HEK293 (cell line): ENCODE results near the gene ARL5A.
A peak's percentile ranks its signal among the peaks of the same experiment; 100 is the strongest.

Source experiments
- CTCF ChIA-PET: fragments of 350-600 bp; formaldehyde crosslinking; extraction: SDS; loops from one replicate; lab custom pipeline; 2021; ENCODE audit warnings: antibody characterized with exemption; lab: Yijun Ruan, JAX
- POLR2A ChIA-PET: fragments of 300-600 bp; formaldehyde crosslinking; extraction: SDS; loops from one replicate; lab custom pipeline; 2020; ENCODE audit warnings: antibody characterized with exemption, inconsistent platforms; lab: Yijun Ruan, JAX
- H3K27ac ChIP-seq: fragments of 200-500 bp; sonication (Bioruptor generic); 2 replicates; pipeline ENCODE4 v1.5.1; 2014; ENCODE audit warnings: low read depth, low read length, control low read depth, inconsistent platforms; ENCODE audit errors: extremely low read depth
- H3K36me3 ChIP-seq, 2 experiments: fragments of 200-500 bp in 1 of 2; sonication (Bioruptor generic) in 1 of 2; 1 replicate in 1 of 2; 2 replicates in 1 of 2; pipeline ENCODE4 v1.5.1; 2014 to 2017; ENCODE audit warnings: inconsistent platforms in 2 of 2, low read length in 2 of 2; ENCODE audit not compliant: control insufficient read depth in 2 of 2, insufficient read depth in 1 of 2
- H3K4me1 ChIP-seq: fragments of 200-500 bp; sonication (Bioruptor generic); 2 replicates; pipeline ENCODE4 v1.5.1; 2014; ENCODE audit warnings: mild to moderate bottlenecking, low read length, inconsistent platforms; ENCODE audit not compliant: control insufficient read depth, insufficient read depth
- H3K4me3 ChIP-seq: 2 replicates; pipeline ENCODE4 v1.5.1; 2011; ENCODE audit warnings: low read depth, mild to moderate bottlenecking, control low read depth, low read length, moderate library complexity
- H3K9me3 ChIP-seq: fragments of 200-500 bp; sonication (Bioruptor generic); 2 replicates; pipeline ENCODE4 v1.5.1; 2014; ENCODE audit warnings: low read depth, low read length, inconsistent platforms; ENCODE audit not compliant: control insufficient read depth, insufficient read depth
- FEZF1 ChIP-seq: fragments of 450-650 bp; formaldehyde crosslinking; IDR thresholded peaks from 2 replicates; pipeline ENCODE4 v1.5.1; 2016; ENCODE audit warnings: missing biosample characterization, missing genetic modification characterization
- GLI2 ChIP-seq: fragments of 450-650 bp; formaldehyde crosslinking; IDR thresholded peaks from 2 replicates; pipeline ENCODE4; 2017; ENCODE audit warnings: missing biosample characterization, missing genetic modification characterization, low read depth, borderline replicate concordance
- KLF7 ChIP-seq: fragments of 450-650 bp; formaldehyde crosslinking; IDR thresholded peaks from 2 replicates; pipeline ENCODE4 v1.5.1; 2016; ENCODE audit warnings: missing biosample characterization, missing genetic modification characterization, borderline replicate concordance
- ZNF138 ChIP-seq: fragments of 450-650 bp; formaldehyde crosslinking; IDR thresholded peaks from 2 replicates; pipeline ENCODE4 v1.5.1; 2016; ENCODE audit warnings: missing biosample characterization, missing genetic modification characterization, borderline replicate concordance
- ZNF223 ChIP-seq: fragments of 450-650 bp; formaldehyde crosslinking; IDR thresholded peaks from 2 replicates; pipeline ENCODE4 v1.5.1; 2016; ENCODE audit warnings: missing biosample characterization, missing genetic modification characterization
- ZNF311 ChIP-seq: fragments of 450-650 bp; formaldehyde crosslinking; IDR thresholded peaks from 2 replicates; pipeline ENCODE4 v1.5.1; 2017; ENCODE audit warnings: missing biosample characterization, missing genetic modification characterization, borderline replicate concordance
- ZNF423 ChIP-seq: fragments of 450-650 bp; formaldehyde crosslinking; IDR thresholded peaks from 2 replicates; pipeline ENCODE4 v1.5.1; 2016; ENCODE audit warnings: missing biosample characterization, missing genetic modification characterization
- ZNF473 ChIP-seq: fragments of 450-650 bp; formaldehyde crosslinking; IDR thresholded peaks from 2 replicates; pipeline ENCODE4 v1.5.1; 2017; ENCODE audit warnings: missing biosample characterization, missing genetic modification characterization
- ZNF544 ChIP-seq: fragments of 450-650 bp; formaldehyde crosslinking; IDR thresholded peaks from 2 replicates; pipeline ENCODE4 v1.5.0; 2017; ENCODE audit warnings: missing biosample characterization, missing genetic modification characterization
- ZNF610 ChIP-seq: fragments of 450-650 bp; formaldehyde crosslinking; IDR thresholded peaks from 2 replicates; pipeline ENCODE4 v1.5.1; 2016; ENCODE audit warnings: missing biosample characterization, missing genetic modification characterization, borderline replicate concordance
- ZNF624 ChIP-seq: fragments of 450-650 bp; formaldehyde crosslinking; IDR thresholded peaks from 2 replicates; pipeline ENCODE4 v1.5.1; 2017; ENCODE audit warnings: missing biosample characterization, missing genetic modification characterization
- ZNF629 ChIP-seq: fragments of 450-650 bp; formaldehyde crosslinking; IDR thresholded peaks from 2 replicates; pipeline ENCODE4 v1.5.1; 2017; ENCODE audit warnings: missing biosample characterization, missing genetic modification characterization
- ZNF777 ChIP-seq: fragments of 450-650 bp; formaldehyde crosslinking; IDR thresholded peaks from 2 replicates; pipeline ENCODE4 v1.5.1; 2017; ENCODE audit warnings: missing biosample characterization, missing genetic modification characterization, borderline replicate concordance
- ZNF785 ChIP-seq: fragments of 450-650 bp; formaldehyde crosslinking; IDR thresholded peaks from 2 replicates; pipeline ENCODE4 v1.5.1; 2016; ENCODE audit warnings: missing biosample characterization, missing genetic modification characterization
- TF ChIP-seq, protein P1 (sequence below): fragments of 450-650 bp; formaldehyde crosslinking; IDR thresholded peaks from 2 replicates; pipeline ENCODE4 v1.5.1; 2016; ENCODE audit warnings: missing biosample characterization, missing genetic modification characterization
- TF ChIP-seq, protein P2 (sequence below): fragments of 450-650 bp; formaldehyde crosslinking; IDR thresholded peaks from 2 replicates; pipeline ENCODE4 v1.5.1; 2017; ENCODE audit warnings: missing biosample characterization, missing genetic modification characterization
- TF ChIP-seq, protein P3 (sequence below): fragments of 450-650 bp; formaldehyde crosslinking; IDR thresholded peaks from 2 replicates; pipeline ENCODE4 v1.5.1; 2017; ENCODE audit warnings: missing biosample characterization, mild to moderate bottlenecking, missing genetic modification characterization, moderate library complexity
- TF ChIP-seq, protein P4 (sequence below): fragments of 450-650 bp; formaldehyde crosslinking; IDR thresholded peaks from 2 replicates; pipeline ENCODE4 v1.5.1; 2017; ENCODE audit warnings: missing biosample characterization, missing genetic modification characterization
- TF ChIP-seq, protein P5 (sequence below): sonication (generic); formaldehyde crosslinking; IDR thresholded peaks from 2 replicates; pipeline ENCODE4 v1.8.1; 2022; ENCODE audit warnings: mild to moderate bottlenecking, moderate library complexity, missing genetic modification reagents
- TF ChIP-seq, protein P6 (sequence below): fragments of 450-650 bp; formaldehyde crosslinking; IDR thresholded peaks from 2 replicates; pipeline ENCODE4 v1.5.1; 2017; ENCODE audit warnings: missing biosample characterization, missing genetic modification characterization

Gene ARL5A

DNA sequence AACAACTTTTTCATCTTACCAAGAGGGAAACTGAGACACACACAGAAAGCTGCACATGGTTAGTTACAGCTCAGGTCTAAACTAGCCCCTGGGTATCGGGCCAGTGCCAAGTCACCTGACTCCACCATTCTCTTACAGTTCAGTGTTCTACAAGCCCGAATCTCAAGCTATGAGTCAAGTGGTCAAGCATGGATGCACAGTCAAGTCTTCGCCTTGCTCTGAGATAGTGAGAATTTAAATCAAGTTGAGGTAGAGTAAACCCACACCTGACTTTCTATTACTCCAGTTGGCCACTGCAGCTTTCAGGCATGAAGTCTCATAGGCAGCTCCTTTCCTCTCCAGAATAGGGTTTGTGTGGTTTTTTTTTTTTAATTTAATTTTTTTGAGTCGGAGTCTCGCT, 34.5 kb upstream of the ARL5A start:
- TF ChIP-seq, protein P1, sequence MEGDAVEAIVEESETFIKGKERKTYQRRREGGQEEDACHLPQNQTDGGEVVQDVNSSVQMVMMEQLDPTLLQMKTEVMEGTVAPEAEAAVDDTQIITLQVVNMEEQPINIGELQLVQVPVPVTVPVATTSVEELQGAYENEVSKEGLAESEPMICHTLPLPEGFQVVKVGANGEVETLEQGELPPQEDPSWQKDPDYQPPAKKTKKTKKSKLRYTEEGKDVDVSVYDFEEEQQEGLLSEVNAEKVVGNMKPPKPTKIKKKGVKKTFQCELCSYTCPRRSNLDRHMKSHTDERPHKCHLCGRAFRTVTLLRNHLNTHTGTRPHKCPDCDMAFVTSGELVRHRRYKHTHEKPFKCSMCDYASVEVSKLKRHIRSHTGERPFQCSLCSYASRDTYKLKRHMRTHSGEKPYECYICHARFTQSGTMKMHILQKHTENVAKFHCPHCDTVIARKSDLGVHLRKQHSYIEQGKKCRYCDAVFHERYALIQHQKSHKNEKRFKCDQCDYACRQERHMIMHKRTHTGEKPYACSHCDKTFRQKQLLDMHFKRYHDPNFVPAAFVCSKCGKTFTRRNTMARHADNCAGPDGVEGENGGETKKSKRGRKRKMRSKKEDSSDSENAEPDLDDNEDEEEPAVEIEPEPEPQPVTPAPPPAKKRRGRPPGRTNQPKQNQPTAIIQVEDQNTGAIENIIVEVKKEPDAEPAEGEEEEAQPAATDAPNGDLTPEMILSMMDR (tag by site-specific recombination): no peak
- TF ChIP-seq, protein P2, sequence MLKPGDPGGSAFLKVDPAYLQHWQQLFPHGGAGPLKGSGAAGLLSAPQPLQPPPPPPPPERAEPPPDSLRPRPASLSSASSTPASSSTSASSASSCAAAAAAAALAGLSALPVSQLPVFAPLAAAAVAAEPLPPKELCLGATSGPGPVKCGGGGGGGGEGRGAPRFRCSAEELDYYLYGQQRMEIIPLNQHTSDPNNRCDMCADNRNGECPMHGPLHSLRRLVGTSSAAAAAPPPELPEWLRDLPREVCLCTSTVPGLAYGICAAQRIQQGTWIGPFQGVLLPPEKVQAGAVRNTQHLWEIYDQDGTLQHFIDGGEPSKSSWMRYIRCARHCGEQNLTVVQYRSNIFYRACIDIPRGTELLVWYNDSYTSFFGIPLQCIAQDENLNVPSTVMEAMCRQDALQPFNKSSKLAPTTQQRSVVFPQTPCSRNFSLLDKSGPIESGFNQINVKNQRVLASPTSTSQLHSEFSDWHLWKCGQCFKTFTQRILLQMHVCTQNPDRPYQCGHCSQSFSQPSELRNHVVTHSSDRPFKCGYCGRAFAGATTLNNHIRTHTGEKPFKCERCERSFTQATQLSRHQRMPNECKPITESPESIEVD (tag by site-specific recombination): no peak
- TF ChIP-seq, protein P3, sequence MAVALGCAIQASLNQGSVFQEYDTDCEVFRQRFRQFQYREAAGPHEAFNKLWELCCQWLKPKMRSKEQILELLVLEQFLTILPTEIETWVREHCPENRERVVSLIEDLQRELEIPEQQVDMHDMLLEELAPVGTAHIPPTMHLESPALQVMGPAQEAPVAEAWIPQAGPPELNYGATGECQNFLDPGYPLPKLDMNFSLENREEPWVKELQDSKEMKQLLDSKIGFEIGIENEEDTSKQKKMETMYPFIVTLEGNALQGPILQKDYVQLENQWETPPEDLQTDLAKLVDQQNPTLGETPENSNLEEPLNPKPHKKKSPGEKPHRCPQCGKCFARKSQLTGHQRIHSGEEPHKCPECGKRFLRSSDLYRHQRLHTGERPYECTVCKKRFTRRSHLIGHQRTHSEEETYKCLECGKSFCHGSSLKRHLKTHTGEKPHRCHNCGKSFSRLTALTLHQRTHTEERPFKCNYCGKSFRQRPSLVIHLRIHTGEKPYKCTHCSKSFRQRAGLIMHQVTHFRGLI: no peak
- H3K9me3 ChIP-seq: no peaks in the 10 kb centered on the region
- no peaks in the 10 kb centered on the region for H3K4me1 ChIP-seq
- CTCF ChIA-PET: no interaction called here
- no peaks in the 10 kb centered on the region for H3K36me3 ChIP-seq
- H3K27ac ChIP-seq: no peak overlapping the region
- H3K4me3 ChIP-seq: no peak overlapping the region
- POLR2A ChIA-PET: no interaction called here

DNA sequence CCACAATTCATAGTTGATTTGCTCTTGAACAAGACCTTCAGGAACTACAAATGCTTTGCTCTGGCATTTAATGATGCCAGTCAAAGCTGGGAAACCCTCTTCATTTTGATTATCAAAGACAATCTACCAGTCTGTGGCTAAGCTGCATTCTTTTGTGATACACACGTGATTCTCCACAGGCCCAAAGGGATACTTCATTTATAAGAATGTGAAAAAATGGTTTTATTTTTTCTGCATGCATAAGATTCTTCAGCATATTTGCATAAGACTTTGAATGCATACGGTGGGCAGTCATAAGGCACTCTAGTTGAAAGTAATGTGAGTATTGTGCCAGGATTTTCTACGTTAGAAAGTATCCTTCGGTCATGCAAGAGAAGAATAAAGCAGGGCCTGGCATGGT, 33.0 kb upstream of the ARL5A start:
- Histone ChIP-seq H3K9me3 (no peaks in the 10 kb centered on the region), H3K4me3 (no peak overlapping the region), H3K36me3 (no peaks in the 10 kb centered on the region), H3K4me1 (no peaks in the 10 kb centered on the region), H3K27ac (no peak overlapping the region)
- ChIA-PET POLR2A (no interaction called here), CTCF (no interaction called here)
- TF ChIP-seq ZNF629 (tag by site-specific recombination) (no peak), ZNF624 (tag by site-specific recombination) (no peak), ZNF423 (tag by site-specific recombination) (no peak), ZNF223 (tag by site-specific recombination) (no peak), ZNF777 (tag by site-specific recombination) (no peak), ZNF138 (tag by site-specific recombination) (no peak)
- TF ChIP-seq, protein P4, sequence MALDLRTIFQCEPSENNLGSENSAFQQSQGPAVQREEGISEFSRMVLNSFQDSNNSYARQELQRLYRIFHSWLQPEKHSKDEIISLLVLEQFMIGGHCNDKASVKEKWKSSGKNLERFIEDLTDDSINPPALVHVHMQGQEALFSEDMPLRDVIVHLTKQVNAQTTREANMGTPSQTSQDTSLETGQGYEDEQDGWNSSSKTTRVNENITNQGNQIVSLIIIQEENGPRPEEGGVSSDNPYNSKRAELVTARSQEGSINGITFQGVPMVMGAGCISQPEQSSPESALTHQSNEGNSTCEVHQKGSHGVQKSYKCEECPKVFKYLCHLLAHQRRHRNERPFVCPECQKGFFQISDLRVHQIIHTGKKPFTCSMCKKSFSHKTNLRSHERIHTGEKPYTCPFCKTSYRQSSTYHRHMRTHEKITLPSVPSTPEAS (tag by site-specific recombination): no peak
- TF ChIP-seq, protein P5, sequence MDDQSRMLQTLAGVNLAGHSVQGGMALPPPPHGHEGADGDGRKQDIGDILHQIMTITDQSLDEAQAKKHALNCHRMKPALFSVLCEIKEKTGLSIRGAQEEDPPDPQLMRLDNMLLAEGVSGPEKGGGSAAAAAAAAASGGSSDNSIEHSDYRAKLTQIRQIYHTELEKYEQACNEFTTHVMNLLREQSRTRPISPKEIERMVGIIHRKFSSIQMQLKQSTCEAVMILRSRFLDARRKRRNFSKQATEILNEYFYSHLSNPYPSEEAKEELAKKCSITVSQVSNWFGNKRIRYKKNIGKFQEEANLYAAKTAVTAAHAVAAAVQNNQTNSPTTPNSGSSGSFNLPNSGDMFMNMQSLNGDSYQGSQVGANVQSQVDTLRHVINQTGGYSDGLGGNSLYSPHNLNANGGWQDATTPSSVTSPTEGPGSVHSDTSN: no peak

DNA sequence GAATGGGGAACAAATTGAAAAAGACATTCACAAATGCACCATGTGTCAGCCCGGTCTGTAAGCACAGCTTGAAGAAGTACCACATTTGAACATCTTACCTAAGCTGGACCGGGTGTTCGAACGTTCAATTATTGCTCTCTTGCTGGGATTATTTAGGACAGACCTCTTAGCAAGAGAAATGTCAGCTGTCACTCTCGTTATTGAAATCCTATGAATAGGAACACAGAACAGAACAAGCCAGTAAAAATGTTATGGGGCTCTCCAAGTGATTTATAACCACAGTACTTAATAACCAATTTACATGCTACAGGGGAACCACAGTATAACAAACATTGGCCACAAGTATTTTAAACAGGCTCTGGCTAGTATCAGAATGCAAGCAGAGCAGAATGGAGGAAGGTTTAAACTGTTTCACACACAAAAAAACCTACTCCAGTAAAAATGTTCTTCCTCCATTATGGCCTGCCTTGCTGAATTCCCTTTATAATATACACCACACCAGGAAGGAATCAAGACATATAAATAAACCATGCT, 32.5 kb upstream of the ARL5A start:
- ChIA-PET POLR2A (no interaction called here), CTCF (no interaction called here)
- H3K4me1 ChIP-seq: no peaks in the 10 kb centered on the region
- TF ChIP-seq ZNF610 (tag by site-specific recombination) (no peak), FEZF1 (tag by site-specific recombination) (peak; percentile 45), ZNF473 (no peak), GLI2 (tag by site-specific recombination) (no peak), KLF7 (tag by site-specific recombination) (no peak), ZNF544 (tag by site-specific recombination) (no peak), ZNF311 (tag by site-specific recombination) (no peak), ZNF785 (no peak)
- TF ChIP-seq, protein P6, sequence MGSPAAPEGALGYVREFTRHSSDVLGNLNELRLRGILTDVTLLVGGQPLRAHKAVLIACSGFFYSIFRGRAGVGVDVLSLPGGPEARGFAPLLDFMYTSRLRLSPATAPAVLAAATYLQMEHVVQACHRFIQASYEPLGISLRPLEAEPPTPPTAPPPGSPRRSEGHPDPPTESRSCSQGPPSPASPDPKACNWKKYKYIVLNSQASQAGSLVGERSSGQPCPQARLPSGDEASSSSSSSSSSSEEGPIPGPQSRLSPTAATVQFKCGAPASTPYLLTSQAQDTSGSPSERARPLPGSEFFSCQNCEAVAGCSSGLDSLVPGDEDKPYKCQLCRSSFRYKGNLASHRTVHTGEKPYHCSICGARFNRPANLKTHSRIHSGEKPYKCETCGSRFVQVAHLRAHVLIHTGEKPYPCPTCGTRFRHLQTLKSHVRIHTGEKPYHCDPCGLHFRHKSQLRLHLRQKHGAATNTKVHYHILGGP (tag by site-specific recombination): no peak
- no peak overlapping the region for H3K4me3 ChIP-seq
- H3K36me3 ChIP-seq: no peaks in the 10 kb centered on the region
- H3K27ac ChIP-seq: no peak overlapping the region
- no peaks in the 10 kb centered on the region for H3K9me3 ChIP-seq
